ENCODE data around the gene LCA5. TPM values are rescaled to one million over a fixed set of nuclear protein-coding genes. Genes with fewer than 3 reads are reported as not detected.
"Not testable (repeated sequence)": the region's sequence is repeated elsewhere in the genome, so short reads cannot be mapped to it uniquely, and the experiment has no call there.

The LCA5 gene
- total RNA-seq (under 1 TPM; 0.22 to 0.23 TPM), polyA plus RNA-seq (under 1 TPM in 1 of 2 donors, not detected in 1; 0.06 TPM)

GRCh38 chr6:79536954-79537747 lies at the start of gene LCA5:
Gene LCA5, minus strand, starts transcription at chr6:79537430. Its CDS starts 18,536 bp downstream, at chr6:79518894.
- CTCF ChIA-PET (ENCODE audit: partially characterized antibody), result interaction anchor here (1.5 kb wide), 1 partner anchor 34 kb away, joined by 4 read pairs; no protein-coding TSS in a partner anchor
- H3K36me3 ChIP-seq (ENCODE audit: insufficient read depth, low read length), result no peaks in the 10 kb centered on the region
- POLR2A ChIA-PET (ENCODE audit: partially characterized antibody), result interaction anchor here (0.6 to 1.0 kb wide), 2 partner anchors 459 to 670 kb away, joined by 3 to 5 read pairs; partner anchors contain the start of genes IRAK1BP1 and PHIP
- H3K4me3 ChIP-seq (ENCODE audit: low read length in 2 of 2), result peak within 1 kb of the TSS; percentile 25 to 44
- no peaks in the 10 kb centered on the region for H3K27me3 ChIP-seq (ENCODE audit: insufficient read depth, low read length)
- H3K4me1 Mint-ChIP-seq, result peaks cover 0 to 4% (median under 1%) of the 10 kb centered on the region in 4 donors
- intact Hi-C loops (cut with micrococcal nuclease), result loop anchor here (1.0 to 5.0 kb wide), 4 partner anchors 302 to 570 kb away; partner anchors contain the start of genes BCKDHB, HMGN3, PHIP and TTK
- H3K27ac Mint-ChIP-seq, result no peak within 1 kb of the TSS
- H3K9me3 ChIP-seq (ENCODE audit: control insufficient read depth in 1 of 2, low read length in 2 of 2), result no peaks in the 10 kb centered on the region
- H3K27ac ChIP-seq (ENCODE audit: low read depth, low read length), result no peak within 1 kb of the TSS
- H3K4me1 ChIP-seq (ENCODE audit: insufficient read depth, low read length), result peaks cover 14% of the 10 kb centered on the region
- no peak within 1 kb of the TSS for H3K4me3 Mint-ChIP-seq
- peaks cover 11 to 18% of the 10 kb centered on the region in 2 donors for H3K27me3 Mint-ChIP-seq
- peak; percentile 73 to 85 (median 84) for DNase-seq
- H3K9me3 Mint-ChIP-seq, result no peaks in the 10 kb centered on the region
- H3K36me3 Mint-ChIP-seq, result no peaks in the 10 kb centered on the region

GRCh38 chr6:79586548-79586947 lies 49.3 kb upstream of the LCA5 start:
- intact Hi-C loops (cut with micrococcal nuclease), result no loop called here
- POLR2A ChIA-PET (ENCODE audit: partially characterized antibody), result no interaction called here
- no peak overlapping the region for H3K27ac Mint-ChIP-seq
- CTCF ChIA-PET (ENCODE audit: partially characterized antibody), result no interaction called here
- H3K27me3 ChIP-seq (ENCODE audit: insufficient read depth, low read length), result no peaks in the 10 kb centered on the region
- peaks cover 0 to 16% (median 6%) of the 10 kb centered on the region in 8 donors for H3K9me3 Mint-ChIP-seq
- H3K27me3 Mint-ChIP-seq, result peaks cover 2% of the 10 kb centered on the region in 2 donors
- H3K36me3 Mint-ChIP-seq, result peaks cover 0 to under 1% of the 10 kb centered on the region in 2 donors
- H3K4me3 ChIP-seq (ENCODE audit: low read length in 2 of 2), result no peak overlapping the region
- H3K4me1 Mint-ChIP-seq, result no peaks in the 10 kb centered on the region
- no peaks in the 10 kb centered on the region for H3K36me3 ChIP-seq (ENCODE audit: insufficient read depth, low read length)
- no peak for DNase-seq
- H3K4me1 ChIP-seq (ENCODE audit: insufficient read depth, low read length), result no peaks in the 10 kb centered on the region
- H3K4me3 Mint-ChIP-seq, result no peak overlapping the region
- no peak overlapping the region for H3K27ac ChIP-seq (ENCODE audit: low read depth, low read length)
- no peaks in the 10 kb centered on the region for H3K9me3 ChIP-seq (ENCODE audit: control insufficient read depth in 1 of 2, low read length in 2 of 2)

GRCh38 chr6:79584332-79584731 lies 47.1 kb upstream of the LCA5 start:
- intact Hi-C loops (cut with micrococcal nuclease), result no loop called here
- Histone ChIP-seq H3K27ac (ENCODE audit: low read depth, low read length) (no peak overlapping the region), H3K4me3 (ENCODE audit: low read length in 2 of 2) (no peak overlapping the region), H3K9me3 (ENCODE audit: control insufficient read depth in 1 of 2, low read length in 2 of 2) (no peaks in the 10 kb centered on the region), H3K27me3 (ENCODE audit: insufficient read depth, low read length) (no peaks in the 10 kb centered on the region), H3K36me3 (ENCODE audit: insufficient read depth, low read length) (no peaks in the 10 kb centered on the region), H3K4me1 (ENCODE audit: insufficient read depth, low read length) (no peaks in the 10 kb centered on the region)
- H3K4me3 Mint-ChIP-seq, result no peak overlapping the region
- H3K27me3 Mint-ChIP-seq, result peaks cover 0 to 2% of the 10 kb centered on the region in 2 donors
- H3K4me1 Mint-ChIP-seq, result no peaks in the 10 kb centered on the region
- ChIA-PET POLR2A (ENCODE audit: partially characterized antibody) (no interaction called here), CTCF (ENCODE audit: partially characterized antibody) (no interaction called here)
- H3K9me3 Mint-ChIP-seq, result peaks cover 4 to 26% (median 12%) of the 10 kb centered on the region in 8 donors
- no peak for DNase-seq
- no peak overlapping the region for H3K27ac Mint-ChIP-seq
- H3K36me3 Mint-ChIP-seq, result peaks cover 0 to 1% of the 10 kb centered on the region in 2 donors

- H3K27ac ChIP-seq (ENCODE audit: low read depth, low read length); DNase-seq; H3K4me3 ChIP-seq (ENCODE audit: low read length in 2 of 2); H3K4me1 Mint-ChIP-seq; H3K27me3 Mint-ChIP-seq; H3K36me3 ChIP-seq (ENCODE audit: insufficient read depth, low read length); H3K4me1 ChIP-seq (ENCODE audit: insufficient read depth, low read length); POLR2A ChIA-PET (ENCODE audit: partially characterized antibody); H3K9me3 ChIP-seq (ENCODE audit: control insufficient read depth in 1 of 2, low read length in 2 of 2); H3K27ac Mint-ChIP-seq; H3K27me3 ChIP-seq (ENCODE audit: insufficient read depth, low read length); H3K36me3 Mint-ChIP-seq; H3K4me3 Mint-ChIP-seq; intact Hi-C loops (cut with micrococcal nuclease): not testable (repeated sequence)
- H3K9me3 Mint-ChIP-seq, result peaks cover 6 to 24% (median 14%) of the 10 kb centered on the region in 8 donors
- CTCF ChIA-PET (ENCODE audit: partially characterized antibody), result interaction anchor here (1.6 kb wide), 1 partner anchor 9 kb away, joined by 3 read pairs; no protein-coding TSS in a partner anchor
These were observed 40.7 kb upstream of the LCA5 start for GRCh38 chr6:79577926-79578325.

GRCh38 chr6:79574630-79575225 lies 37.5 kb upstream of the LCA5 start:
- Mint-ChIP-seq H3K4me3 (no peak overlapping the region), H3K9me3 (peaks cover 0 to 5% (median 3%) of the 10 kb centered on the region in 8 donors), H3K36me3 (no peaks in the 10 kb centered on the region), H3K4me1 (no peaks in the 10 kb centered on the region), H3K27ac (no peak overlapping the region), H3K27me3 (peaks cover 0 to 5% of the 10 kb centered on the region in 2 donors)
- no peaks in the 10 kb centered on the region for H3K27me3 ChIP-seq (ENCODE audit: insufficient read depth, low read length)
- POLR2A ChIA-PET (ENCODE audit: partially characterized antibody), result no interaction called here
- no peaks in the 10 kb centered on the region for H3K4me1 ChIP-seq (ENCODE audit: insufficient read depth, low read length)
- H3K36me3 ChIP-seq (ENCODE audit: insufficient read depth, low read length), result no peaks in the 10 kb centered on the region
- no peaks in the 10 kb centered on the region for H3K9me3 ChIP-seq (ENCODE audit: control insufficient read depth in 1 of 2, low read length in 2 of 2)
- CTCF ChIA-PET (ENCODE audit: partially characterized antibody), result interaction anchor here (1.1 to 2.2 kb wide), 2 partner anchors 98 to 139 kb away, joined by 3 to 5 read pairs; no protein-coding TSS in a partner anchor
- no peak overlapping the region for H3K27ac ChIP-seq (ENCODE audit: low read depth, low read length)
- intact Hi-C loops (cut with micrococcal nuclease), result loop anchor here (5.0 kb wide), 1 partner anchor 293 kb away; no protein-coding TSS in a partner anchor
- no peak for DNase-seq
- H3K4me3 ChIP-seq (ENCODE audit: low read length in 2 of 2), result no peak overlapping the region

GRCh38 chr6:79574174-79574573 lies 36.9 kb upstream of the LCA5 start:
- Histone ChIP-seq H3K4me1 (ENCODE audit: insufficient read depth, low read length) (no peaks in the 10 kb centered on the region), H3K4me3 (ENCODE audit: low read length in 2 of 2) (no peak overlapping the region), H3K9me3 (ENCODE audit: control insufficient read depth in 1 of 2, low read length in 2 of 2) (no peaks in the 10 kb centered on the region), H3K27ac (ENCODE audit: low read depth, low read length) (no peak overlapping the region), H3K36me3 (ENCODE audit: insufficient read depth, low read length) (no peaks in the 10 kb centered on the region), H3K27me3 (ENCODE audit: insufficient read depth, low read length) (no peaks in the 10 kb centered on the region)
- peaks cover 0 to 5% of the 10 kb centered on the region in 2 donors for H3K27me3 Mint-ChIP-seq
- no peaks in the 10 kb centered on the region for H3K36me3 Mint-ChIP-seq
- H3K9me3 Mint-ChIP-seq, result peaks cover 0 to 5% (median 1%) of the 10 kb centered on the region in 8 donors
- ChIA-PET CTCF (ENCODE audit: partially characterized antibody) (interaction anchor here (2.2 kb wide), 1 partner anchor 99 kb away, joined by 5 read pairs; no protein-coding TSS in a partner anchor), POLR2A (ENCODE audit: partially characterized antibody) (no interaction called here)
- no peak for DNase-seq
- no peak overlapping the region for H3K4me3 Mint-ChIP-seq
- H3K4me1 Mint-ChIP-seq, result no peaks in the 10 kb centered on the region
- intact Hi-C loops (cut with micrococcal nuclease), result loop anchor here (5.0 kb wide), 1 partner anchor 293 kb away; no protein-coding TSS in a partner anchor
- H3K27ac Mint-ChIP-seq, result no peak overlapping the region

- Mint-ChIP-seq H3K4me3 (no peak overlapping the region), H3K27ac (no peak overlapping the region), H3K9me3 (no peaks in the 10 kb centered on the region), H3K27me3 (peaks cover 1 to 3% of the 10 kb centered on the region in 2 donors), H3K4me1 (no peaks in the 10 kb centered on the region), H3K36me3 (no peaks in the 10 kb centered on the region)
- Histone ChIP-seq H3K9me3 (ENCODE audit: control insufficient read depth in 1 of 2, low read length in 2 of 2) (no peaks in the 10 kb centered on the region), H3K27me3 (ENCODE audit: insufficient read depth, low read length) (no peaks in the 10 kb centered on the region), H3K4me3 (ENCODE audit: low read length in 2 of 2) (no peak overlapping the region), H3K27ac (ENCODE audit: low read depth, low read length) (no peak overlapping the region), H3K4me1 (ENCODE audit: insufficient read depth, low read length) (no peaks in the 10 kb centered on the region), H3K36me3 (ENCODE audit: insufficient read depth, low read length) (no peaks in the 10 kb centered on the region)
- POLR2A ChIA-PET (ENCODE audit: partially characterized antibody), result no interaction called here
- CTCF ChIA-PET (ENCODE audit: partially characterized antibody), result interaction anchor here (1.1 to 4.3 kb wide), 10 partner anchors 8 to 535 kb away, joined by 3 to 26 read pairs (median 4); partner anchors contain the start of genes BCKDHB and LCA5
- no peak for DNase-seq
- intact Hi-C loops (cut with micrococcal nuclease), result loop anchor here (1.0 to 5.0 kb wide), 3 partner anchors 142 to 296 kb away; no protein-coding TSS in a partner anchor
These were observed 33.8 kb upstream of the LCA5 start for GRCh38 chr6:79571030-79571367.

All from CD4-positive, alpha-beta memory T cell (primary cell).